GM21786 (cell line): ENCODE measurements around the gene CACNA1D.

Experiments
- ATAC-seq: cut with Tn5 transposase; IDR thresholded peaks from one replicate; pipeline ENCODE4 v1.9.1; 2021; ENCODE audit not compliant: unreplicated experiment

CACNA1D gene

GRCh38 chr3:53682807-53683206, 188.4 kb downstream of the CACNA1D start:
- ATAC-seq, result no peak

- ATAC-seq, result no peak
These were observed 193.7 kb downstream of the CACNA1D start for GRCh38 chr3:53688066-53688465.

- no peak for ATAC-seq
These were observed 194.6 kb downstream of the CACNA1D start for GRCh38 chr3:53688989-53689388.

GRCh38 chr3:53689681-53690080, 195.3 kb downstream of the CACNA1D start:
- no peak for ATAC-seq

GRCh38 chr3:53690521-53690920, 196.1 kb downstream of the CACNA1D start:
- no peak for ATAC-seq

GRCh38 chr3:53691349-53691748, 196.9 kb downstream of the CACNA1D start:
- no peak for ATAC-seq

GRCh38 chr3:53691885-53692284, 197.5 kb downstream of the CACNA1D start:
- ATAC-seq, result no peak

- ATAC-seq, result no peak
These were observed 199.0 kb downstream of the CACNA1D start for GRCh38 chr3:53693451-53693850.

- no peak for ATAC-seq
These were observed 199.6 kb downstream of the CACNA1D start for GRCh38 chr3:53694046-53694445.

GRCh38 chr3:53694666-53695323, 200.4 kb downstream of the CACNA1D start:
- no peak for ATAC-seq

GRCh38 chr3:53695324-53695690, 200.9 kb downstream of the CACNA1D start:
- no peak for ATAC-seq

- no peak for ATAC-seq
These were observed 202.2 kb downstream of the CACNA1D start for GRCh38 chr3:53696401-53697172.

- no peak for ATAC-seq
These were observed 206.0 kb downstream of the CACNA1D start for GRCh38 chr3:53700441-53700840.

- no peak for ATAC-seq
These were observed 208.5 kb downstream of the CACNA1D start for GRCh38 chr3:53702776-53703530.

- no peak for ATAC-seq
These were observed 209.4 kb downstream of the CACNA1D start for GRCh38 chr3:53703630-53704362.

GRCh38 chr3:53704363-53704725, 209.9 kb downstream of the CACNA1D start:
- ATAC-seq, result no peak

- no peak for ATAC-seq
These were observed 210.8 kb downstream of the CACNA1D start for GRCh38 chr3:53705024-53705745.

GRCh38 chr3:53705774-53706173, 211.4 kb downstream of the CACNA1D start:
- ATAC-seq, result no peak

- no peak for ATAC-seq
These were observed 212.8 kb downstream of the CACNA1D start for GRCh38 chr3:53707222-53707621.

GRCh38 chr3:53708001-53708621, 213.7 kb downstream of the CACNA1D start:
- no peak for ATAC-seq
